ENCODE results near the gene ZCCHC7.
"Not testable (repeated sequence)": the region's sequence is repeated elsewhere in the genome, so short reads cannot be mapped to it uniquely, and the experiment has no call there.

The ZCCHC7 gene

DNA sequence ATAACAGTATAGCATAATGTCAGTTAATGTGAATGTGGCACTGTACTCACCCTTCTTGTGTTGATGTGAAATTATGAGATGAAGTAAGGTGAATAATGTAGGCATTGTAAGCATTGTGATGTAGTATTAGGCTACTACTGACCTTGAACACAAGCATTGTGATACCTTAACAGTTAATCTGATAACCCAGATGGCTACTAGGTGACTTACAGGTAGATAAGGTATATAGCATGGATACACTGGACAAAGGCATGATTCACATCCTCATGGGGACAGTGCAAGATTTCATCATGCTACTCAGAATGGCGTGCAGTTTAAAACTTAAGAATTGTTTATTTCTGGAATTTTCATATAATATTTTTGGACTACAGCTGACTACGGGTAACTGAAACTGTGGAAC lies 134.8 kb downstream of the ZCCHC7 start:
- no peak for DNase-seq (ENCODE audit: low read depth)

DNA sequence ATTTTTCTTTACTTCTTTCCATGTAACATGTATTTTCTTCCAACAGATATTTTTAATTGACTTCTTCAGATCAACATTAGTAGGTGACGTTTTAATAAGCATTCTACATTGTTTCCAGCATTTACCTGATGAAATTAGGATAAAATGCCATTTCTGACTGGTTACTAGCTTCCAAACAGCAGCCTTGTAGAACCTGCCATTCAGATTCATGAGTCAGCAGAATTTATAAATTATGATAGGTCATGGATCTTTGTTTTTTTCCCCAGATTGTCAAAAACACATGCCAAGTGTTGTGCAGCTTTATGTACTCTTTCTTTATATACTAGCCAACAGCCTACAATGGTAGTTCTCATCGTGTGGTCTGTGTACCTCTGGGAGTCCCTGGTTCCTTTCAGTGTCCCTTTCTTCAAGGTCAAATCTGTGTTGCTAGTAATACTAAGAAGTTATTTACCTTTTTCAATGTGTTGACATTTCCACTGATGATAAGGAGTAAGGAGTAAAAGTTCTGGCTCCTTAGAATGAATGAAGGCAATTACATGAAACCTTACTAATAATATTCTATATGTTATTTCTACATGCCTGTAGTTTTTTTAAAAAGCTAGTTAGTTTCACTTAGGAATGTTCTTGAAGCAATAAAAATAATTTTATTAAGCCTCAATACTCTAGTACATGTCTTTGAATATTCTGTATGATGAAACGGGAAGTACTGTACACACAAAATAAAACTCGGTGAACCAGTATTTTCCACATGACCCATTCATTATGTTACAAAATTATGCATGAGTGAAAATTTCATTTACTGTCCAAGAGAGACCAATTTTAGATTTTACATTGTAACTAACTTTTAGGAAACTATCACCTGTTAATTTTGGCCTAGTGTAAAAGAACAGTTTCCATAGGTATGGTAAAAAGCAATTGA lies 135.8 kb downstream of the ZCCHC7 start:
- DNase-seq (ENCODE audit: low read depth): no peak

DNA sequence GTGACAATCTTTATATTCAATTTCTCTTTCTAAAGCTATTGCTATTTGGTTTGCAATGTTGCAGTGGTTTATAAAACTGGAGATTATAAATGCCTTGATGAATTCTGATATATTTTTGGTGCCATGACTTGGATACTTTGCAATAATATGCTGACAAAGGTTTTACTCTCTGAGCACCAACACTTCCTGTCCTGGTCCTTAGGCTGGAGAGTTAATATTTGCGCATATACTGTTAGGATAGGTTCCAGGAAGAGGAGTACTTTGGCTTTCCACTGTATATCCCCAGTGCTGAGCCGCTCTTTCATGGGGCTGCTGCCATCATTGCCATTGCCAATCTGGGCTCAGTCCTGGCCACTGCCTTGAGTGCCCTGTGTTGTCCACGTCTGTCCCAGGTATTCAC lies 139.6 kb downstream of the ZCCHC7 start:
- DNase-seq (ENCODE audit: low read depth): no peak

GRCh38 chr9:37262410-37262809 lies 142.0 kb downstream of the ZCCHC7 start:
- DNase-seq (ENCODE audit: low read depth): no peak

GRCh38 chr9:37264539-37264938 lies 144.2 kb downstream of the ZCCHC7 start:
- no peak for DNase-seq (ENCODE audit: low read depth)

DNA sequence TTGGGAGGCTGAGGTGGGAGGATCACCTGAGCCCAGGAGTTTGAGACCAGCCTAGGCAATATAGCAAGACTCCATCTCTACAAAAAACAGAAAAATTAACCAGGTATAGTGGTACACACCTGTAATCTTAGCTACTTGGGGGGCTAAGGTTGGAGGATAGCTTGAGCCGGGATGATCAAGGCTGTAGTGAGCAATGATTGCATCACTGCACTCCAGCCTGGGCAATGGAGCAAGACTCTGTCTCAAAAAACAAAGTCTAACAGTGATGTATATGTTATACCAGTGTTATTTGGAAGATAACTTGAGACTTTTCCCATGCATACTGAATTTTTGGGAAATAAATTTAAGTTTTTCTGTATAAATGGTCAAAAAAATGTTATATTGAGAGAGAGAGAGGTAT lies 146.3 kb downstream of the ZCCHC7 start:
- no peak for DNase-seq (ENCODE audit: low read depth)

GRCh38 chr9:37269221-37269620 lies 148.8 kb downstream of the ZCCHC7 start:
- no peak for DNase-seq (ENCODE audit: low read depth)

- no peak for DNase-seq (ENCODE audit: low read depth)
Measured at GRCh38 chr9:37271679-37272078, 151.3 kb downstream of the ZCCHC7 start.

DNA sequence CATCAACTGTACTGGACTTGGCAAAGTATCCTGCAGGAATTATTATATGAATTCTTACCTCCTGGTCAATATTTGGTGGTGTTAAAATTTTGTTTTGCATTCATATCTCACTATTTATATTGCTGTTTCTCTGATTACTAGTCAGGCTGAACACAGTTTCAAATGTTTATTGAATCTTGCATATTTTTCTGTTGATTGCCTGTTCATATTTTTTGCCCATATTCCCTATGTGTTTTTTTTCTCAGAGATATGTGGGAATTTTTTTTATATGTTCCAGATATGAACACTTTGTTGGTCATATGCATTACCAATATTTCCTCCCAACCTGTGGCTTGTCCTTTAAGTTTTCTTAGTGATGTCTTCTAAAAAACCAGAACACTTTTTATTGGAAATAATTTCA lies 153.2 kb downstream of the ZCCHC7 start:
- no peak for DNase-seq (ENCODE audit: low read depth)

DNA sequence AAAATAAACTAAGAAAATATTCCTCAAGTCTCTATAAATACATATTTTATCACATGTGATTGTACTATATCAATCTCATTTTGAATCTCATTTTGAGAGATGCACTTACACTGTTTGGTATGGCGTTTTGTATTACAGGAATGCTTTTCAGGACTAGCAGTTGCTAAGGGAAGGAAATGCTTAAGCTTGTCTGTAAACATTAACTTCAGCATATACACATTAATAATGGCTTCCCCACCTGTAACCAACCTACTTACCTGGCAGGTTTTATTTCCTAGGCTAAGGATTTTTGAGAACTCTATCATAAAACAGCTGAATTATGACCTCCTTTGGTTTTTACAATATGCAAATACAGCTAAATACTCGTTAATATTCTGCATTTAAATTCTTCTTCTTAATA lies 161.2 kb downstream of the ZCCHC7 start:
- DNase-seq (ENCODE audit: low read depth): no peak

DNA sequence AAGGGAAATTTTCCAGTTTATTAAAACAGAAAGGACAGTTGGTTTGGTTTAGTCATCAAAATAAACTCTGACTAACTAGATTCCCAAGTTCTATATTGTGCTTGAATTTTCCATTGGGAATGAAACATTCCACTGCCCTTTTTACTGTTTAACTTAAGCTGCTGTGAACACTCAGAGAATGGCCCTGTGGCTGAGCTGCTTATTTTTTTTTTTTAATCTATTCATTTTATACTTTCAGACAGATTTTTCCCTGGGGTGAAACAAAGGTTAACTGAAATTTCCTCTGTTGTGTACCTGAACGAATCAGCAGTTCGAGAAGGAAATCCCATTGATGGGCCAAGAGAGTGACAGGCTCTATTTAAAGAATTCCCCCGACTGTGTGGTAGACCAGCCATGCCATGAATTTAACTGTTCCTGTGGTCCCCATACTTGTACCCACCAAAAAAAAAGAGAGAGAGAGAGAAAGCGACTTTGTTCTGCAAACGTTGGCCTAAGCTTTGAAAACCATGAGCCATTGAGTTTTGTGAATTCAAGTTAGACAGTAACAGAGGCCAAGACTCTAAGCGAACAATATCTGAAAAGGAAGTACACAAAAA lies 163.5 kb downstream of the ZCCHC7 start:
- DNase-seq (ENCODE audit: low read depth): no peak

- DNase-seq (ENCODE audit: low read depth): no peak
Measured at GRCh38 chr9:37284636-37285035, 164.3 kb downstream of the ZCCHC7 start.

DNA sequence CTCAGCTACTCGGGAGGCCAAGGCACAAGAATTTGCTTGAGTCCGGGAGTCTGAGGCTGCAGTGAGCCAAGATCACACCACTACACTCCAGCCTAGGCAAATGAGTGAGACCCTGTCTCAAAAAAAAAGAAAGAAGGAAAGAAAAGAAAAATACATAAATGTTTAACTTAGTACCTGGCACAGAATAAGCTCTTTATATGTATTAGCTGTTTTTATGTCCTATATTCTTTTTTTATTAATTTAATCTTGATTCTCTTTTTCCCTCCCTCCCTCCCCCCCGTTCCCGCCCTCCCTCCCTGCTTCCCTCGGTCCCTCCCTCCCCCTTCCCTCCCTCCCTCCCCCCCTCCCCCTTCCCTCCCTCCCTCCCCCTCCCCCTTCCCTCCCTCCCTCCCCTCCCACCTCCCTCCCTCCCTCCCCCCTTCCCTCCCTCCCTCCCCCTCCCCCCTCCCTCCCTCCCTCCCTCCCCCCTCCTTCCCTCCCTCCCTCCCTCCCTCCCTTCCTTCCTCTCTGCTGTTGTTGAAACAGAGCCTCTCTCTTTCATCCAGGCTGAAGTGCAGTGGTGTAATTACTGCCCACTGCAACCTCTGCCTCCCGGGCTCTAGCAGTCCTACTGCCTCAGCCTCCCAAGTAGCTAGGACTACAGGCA lies 166.3 kb downstream of the ZCCHC7 start:
- DNase-seq (ENCODE audit: low read depth): no peak

DNA sequence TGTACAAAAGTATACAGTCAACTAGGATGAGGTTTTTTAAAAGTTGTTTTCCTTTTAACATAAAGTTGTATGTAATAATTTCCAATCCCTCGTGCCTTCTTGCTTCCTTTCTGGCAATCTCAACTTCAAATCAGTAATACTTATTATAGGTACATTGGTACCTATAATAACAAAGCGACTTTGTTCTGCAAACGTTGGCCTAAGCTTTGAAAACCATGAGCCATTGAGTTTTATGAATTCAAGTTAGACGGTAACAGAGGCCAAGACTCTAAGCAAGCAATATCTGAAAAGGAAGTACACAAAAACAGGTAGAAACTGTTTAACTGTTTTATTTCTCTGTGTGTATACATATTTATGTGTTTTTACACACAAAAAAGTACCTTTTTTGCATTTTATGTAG lies 166.9 kb downstream of the ZCCHC7 start:
- DNase-seq (ENCODE audit: low read depth): no peak

GRCh38 chr9:37289631-37290030 lies 169.3 kb downstream of the ZCCHC7 start:
- no peak for DNase-seq (ENCODE audit: low read depth)

DNA sequence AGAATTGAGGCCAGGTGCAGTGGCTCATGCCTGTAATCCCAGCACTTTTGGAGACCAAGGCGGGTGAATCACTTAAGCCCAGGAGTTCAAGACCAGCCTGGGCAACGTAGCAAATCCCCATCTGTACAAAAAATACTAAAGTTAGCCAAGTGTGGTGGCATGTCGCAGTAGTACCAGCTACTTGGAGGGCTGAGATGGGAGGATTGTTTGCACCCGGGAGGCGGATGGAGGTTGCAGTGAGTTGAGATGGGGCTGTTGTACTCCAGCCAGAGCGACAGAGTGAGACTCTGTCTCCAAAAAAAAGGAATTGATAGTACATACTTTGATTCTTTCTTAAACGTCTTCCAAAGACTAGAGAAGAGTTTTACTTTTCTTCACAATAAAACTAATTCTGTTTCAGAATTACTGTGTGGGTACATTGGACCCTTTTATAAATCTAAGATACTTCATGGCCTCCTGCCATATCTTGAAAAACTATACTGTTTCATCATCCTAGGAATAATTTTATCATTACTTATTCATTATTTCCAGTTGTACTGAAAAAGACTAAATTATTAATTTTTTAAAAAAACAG lies 170.1 kb downstream of the ZCCHC7 start:
- DNase-seq (ENCODE audit: low read depth): no peak

- DNase-seq (ENCODE audit: low read depth): no peak
Measured at GRCh38 chr9:37290940-37291485, 170.6 kb downstream of the ZCCHC7 start.

- DNase-seq (ENCODE audit: low read depth): not testable (repeated sequence)
Measured at GRCh38 chr9:37291612-37292238, 171.4 kb downstream of the ZCCHC7 start.

DNA sequence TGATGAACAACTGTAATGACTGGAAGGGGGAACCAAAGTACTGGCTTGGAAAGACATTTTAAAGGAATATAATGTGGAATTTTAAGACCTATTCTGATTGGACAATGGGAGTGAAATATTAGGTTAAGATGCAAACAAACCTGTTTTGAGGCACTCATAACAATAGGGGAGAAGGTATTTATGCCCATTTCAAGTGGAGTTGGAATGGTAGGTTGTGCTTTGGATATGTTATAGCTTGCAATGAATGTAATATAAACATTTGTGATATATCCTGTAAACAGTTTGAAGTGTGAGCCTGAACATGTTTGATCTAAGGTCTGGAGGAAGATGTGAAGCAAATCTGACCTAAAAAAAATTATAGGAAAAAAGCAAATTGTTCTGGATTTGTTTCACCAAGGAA lies 172.5 kb downstream of the ZCCHC7 start:
- no peak for DNase-seq (ENCODE audit: low read depth)

DNA sequence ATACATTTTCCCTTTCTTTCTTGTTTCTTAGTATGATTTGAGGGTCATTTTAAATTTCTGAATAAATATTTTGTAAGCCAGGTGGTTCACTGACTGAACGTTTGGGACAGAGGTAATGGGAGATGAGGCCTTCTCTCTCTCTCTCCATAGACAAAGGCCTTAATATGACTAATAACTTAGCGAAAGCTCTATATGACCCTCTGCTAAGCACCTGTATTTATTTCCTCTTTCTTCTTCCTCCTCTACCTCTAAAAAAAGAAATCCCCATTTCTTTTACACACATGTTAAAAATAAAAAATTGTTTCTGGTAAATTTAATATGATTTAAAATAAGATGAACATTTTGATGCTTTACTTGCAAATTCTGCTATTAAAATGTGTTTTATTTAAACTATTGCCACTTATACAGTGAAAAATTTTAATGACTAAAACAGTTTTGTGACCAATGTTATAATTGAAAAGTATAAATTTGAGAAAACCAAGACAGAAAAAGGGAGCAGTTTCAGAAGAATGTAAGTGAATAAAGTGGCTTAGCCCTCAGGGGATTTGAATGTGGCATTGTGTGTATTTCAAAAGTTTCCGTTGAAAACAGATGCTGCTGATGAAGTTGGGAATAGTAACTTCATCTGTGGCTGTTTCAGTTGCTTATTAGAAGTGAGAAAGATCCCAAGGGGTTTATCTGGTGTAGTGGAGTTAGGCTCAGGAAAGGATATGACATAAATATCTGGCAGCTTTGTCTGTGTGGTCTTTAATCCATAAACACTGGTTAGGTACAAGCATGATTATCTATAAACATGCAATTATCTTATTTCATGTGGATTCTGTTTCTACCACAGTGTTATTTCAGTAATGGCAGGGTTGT lies 173.5 kb downstream of the ZCCHC7 start:
- no peak for DNase-seq (ENCODE audit: low read depth)

GRCh38 chr9:37295178-37295577 lies 174.8 kb downstream of the ZCCHC7 start:
- DNase-seq (ENCODE audit: low read depth): no peak

All from stimulated activated CD8-positive, alpha-beta memory T cell treated with anti-CD3 and anti-CD28 coated beads, Interleukin-15, amount 100 ng/mL, for 24 hours (primary cell).